OCI-LY1 (cell line): ENCODE data around the gene CHRNA3.

Source experiments
- EZH2 ChIP-seq: fragments of 200-600 bp; sonication (generic), shearing (Covaris generic); IDR thresholded peaks from 2 replicates; pipeline ENCODE4 v1.8.0; 2017; ENCODE audit warnings: borderline replicate concordance, mixed run types, mild to moderate bottlenecking, antibody characterized with exemption, low read length, moderate library complexity, mixed read lengths
- TF ChIP-seq, protein P1 (sequence below): fragments of 200-600 bp; sonication (generic), shearing (Covaris generic); IDR thresholded peaks from 2 replicates; pipeline ENCODE4 v1.5.1; 2017; ENCODE audit warnings: mild to moderate bottlenecking, antibody characterized with exemption, low read length, moderate library complexity, mixed read lengths

GRCh38 chr15:78637776-78638435, 17.1 kb upstream of the CHRNA3 start:
- TF ChIP-seq EZH2 = no peak
- TF ChIP-seq, protein P1, sequence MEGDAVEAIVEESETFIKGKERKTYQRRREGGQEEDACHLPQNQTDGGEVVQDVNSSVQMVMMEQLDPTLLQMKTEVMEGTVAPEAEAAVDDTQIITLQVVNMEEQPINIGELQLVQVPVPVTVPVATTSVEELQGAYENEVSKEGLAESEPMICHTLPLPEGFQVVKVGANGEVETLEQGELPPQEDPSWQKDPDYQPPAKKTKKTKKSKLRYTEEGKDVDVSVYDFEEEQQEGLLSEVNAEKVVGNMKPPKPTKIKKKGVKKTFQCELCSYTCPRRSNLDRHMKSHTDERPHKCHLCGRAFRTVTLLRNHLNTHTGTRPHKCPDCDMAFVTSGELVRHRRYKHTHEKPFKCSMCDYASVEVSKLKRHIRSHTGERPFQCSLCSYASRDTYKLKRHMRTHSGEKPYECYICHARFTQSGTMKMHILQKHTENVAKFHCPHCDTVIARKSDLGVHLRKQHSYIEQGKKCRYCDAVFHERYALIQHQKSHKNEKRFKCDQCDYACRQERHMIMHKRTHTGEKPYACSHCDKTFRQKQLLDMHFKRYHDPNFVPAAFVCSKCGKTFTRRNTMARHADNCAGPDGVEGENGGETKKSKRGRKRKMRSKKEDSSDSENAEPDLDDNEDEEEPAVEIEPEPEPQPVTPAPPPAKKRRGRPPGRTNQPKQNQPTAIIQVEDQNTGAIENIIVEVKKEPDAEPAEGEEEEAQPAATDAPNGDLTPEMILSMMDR = no peak
